NCI-H2029 treated with DMSO at 0.1 percent for 48 hours (cell line): ENCODE results near the gene TBCA.
"Not testable (repeated sequence)": the region's sequence is repeated elsewhere in the genome, so short reads cannot be mapped to it uniquely, and the experiment has no call there.

Experiments used
- DNase-seq: peaks from one replicate; lab custom pipeline; 2025; lab: John Stamatoyannopoulos, UW

TBCA gene

DNA sequence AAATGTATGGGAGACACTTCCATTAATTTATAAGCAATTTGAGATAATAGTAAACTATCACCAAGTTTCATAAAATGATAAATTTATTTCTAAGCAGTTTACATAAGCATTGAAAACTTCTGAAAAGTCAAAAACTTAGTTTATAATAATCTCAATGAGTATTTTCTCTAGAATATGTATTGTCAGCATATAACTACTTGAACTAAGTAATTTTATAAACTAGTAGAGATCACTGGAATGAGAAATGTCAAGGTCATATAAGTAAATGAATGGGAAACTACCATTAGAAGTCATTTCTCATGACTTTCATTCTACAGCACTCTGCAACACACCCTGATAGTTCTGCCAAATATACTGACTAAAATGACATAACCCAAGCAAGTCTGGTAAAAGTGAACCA is 3.4 kb downstream of the TBCA start:
- no peak for DNase-seq

DNA sequence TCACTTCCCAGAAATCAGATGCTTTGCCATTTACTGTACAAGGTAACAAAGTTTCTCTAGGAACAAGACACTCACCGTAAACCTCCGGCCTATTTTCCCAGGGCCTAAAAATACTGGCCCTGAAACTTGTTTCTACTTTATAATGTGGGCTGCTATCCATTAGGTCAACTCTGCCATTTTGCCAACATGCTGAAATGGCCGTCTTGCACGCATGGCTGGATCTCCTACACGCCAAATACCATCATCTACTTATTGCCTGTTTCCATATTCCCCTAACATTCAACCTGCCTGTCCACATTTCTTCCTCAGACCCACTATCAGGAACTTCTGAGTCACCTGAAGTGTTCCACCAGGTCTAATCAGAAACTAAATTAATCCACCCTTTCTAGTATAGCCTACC is 4.7 kb downstream of the TBCA start:
- DNase-seq: no peak

DNA sequence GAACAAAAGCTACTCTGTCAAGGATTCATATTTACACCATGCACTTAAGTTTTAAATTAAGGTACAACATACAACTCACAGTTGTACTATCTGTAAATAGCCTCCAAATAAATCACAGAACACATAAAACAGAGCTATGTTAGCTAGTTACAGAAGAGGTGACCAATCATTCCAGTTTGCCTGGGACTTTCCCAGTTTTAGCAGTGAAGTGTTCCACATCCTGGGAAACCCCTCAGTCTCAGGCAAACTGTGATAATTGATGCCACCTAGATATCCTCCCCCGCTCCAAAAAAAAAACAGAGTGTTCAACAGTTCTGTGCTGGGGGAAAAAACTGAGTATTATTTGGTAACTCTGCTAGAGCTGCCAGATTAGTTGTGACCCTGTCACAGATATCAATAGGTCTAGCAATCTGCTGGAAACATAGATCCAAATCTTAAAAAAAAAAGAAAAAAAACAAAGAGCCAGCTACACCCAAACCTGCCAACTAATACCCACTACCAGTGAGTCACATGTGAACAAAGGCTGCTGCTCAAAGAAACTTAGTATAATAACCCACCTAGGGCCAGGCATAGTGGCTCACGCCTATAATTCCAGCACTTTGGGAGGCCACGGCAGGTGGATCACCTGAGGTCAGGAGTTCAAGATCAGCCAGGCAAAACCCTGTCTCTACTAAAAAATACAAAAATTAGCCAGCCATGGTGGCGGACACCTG is 5.7 kb downstream of the TBCA start:
- no peak for DNase-seq

DNA sequence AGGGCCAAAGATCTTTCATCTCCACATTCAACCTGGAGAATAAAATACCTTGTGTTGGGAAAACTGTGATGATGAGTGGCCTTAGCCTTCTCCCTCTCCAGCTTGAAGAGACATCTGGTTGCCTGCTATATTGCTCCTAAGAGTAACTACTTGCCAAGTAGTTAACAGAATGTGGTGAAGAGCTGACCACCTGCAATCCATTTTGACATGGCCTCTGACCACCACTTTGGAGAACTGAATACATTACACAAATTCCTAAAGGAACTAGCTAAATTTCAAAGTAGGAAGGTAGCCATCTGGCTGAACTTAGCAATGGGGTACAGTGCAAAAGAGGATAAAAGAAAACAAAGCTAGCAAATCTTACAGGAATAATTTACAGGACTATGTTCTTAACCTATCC is 7.2 kb downstream of the TBCA start:
- DNase-seq: no peak

DNA sequence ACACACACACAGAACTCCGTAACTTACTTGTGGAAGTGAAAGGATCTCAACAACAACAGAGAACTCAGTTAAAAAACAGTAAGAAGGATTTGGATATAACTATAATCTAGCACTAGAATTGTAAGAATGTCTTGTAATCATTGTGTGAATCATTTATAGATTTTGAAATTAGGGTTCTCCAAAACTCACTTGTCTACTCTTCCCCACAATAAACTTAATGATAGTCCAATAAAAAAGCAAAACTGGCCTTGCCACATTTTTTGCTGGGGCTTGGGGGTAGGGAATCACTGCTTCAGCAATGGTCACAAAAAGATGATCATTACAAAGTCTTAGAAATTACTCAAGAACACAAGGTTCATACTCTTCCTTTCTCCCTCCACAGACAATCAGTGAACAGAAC is 8.8 kb downstream of the TBCA start:
- no peak for DNase-seq

DNA sequence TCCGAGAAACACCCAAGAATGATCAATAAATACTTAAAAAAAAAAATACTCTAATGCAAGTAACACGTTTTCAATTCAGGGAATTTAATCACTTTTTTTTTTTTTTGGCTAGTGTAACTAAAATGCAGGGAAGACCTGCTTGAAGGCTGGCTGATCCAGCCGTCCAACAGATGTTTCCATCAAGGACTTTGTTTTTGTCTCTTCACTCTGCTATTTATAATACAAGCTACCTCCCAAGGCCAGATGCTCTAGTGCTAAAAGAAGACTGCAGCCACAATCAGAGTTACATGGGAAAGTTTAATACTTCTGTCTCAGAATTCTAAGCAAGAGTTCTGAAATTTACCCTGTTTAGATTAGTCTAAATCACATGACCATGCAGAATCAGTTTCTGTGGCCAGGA is 14.5 kb downstream of the TBCA start:
- DNase-seq: no peak

DNA sequence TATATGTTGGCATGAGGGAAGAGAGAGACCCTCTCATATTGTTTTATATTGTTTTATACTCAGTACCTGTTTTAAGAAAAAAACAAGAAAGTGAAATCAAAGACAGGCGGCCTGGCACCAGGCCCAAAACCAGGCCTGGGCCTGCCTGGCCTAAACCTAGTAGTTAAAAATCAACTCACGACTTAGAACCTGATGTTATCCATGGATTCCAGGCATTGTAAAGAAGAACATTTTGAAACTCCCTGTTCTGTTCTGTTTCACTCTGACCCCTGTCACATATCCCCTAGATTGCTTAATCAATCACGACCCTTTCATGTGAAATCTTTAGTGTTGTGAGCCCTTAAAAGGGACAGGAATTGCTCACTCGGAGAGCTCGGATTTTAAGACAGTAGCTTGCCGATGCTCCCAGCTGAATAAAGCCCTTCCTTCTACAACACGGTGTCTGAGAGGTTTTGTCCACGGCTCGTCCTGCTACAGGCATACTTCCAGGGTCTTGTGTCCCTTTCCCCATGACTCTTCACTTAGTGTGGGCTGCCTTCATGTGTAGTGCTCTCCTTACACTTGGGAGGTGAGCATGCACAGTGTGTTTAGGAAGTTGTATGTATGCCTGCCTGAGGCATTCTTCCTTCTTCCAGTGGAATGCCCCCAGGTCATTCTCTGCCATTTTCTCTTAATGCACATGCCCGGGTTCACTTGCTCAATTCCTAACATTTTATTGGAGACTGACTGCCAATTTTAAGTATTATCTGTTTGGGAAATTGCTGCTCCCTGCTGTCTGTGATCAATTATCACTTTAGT is 17.8 kb downstream of the TBCA start:
- no peak for DNase-seq

DNA sequence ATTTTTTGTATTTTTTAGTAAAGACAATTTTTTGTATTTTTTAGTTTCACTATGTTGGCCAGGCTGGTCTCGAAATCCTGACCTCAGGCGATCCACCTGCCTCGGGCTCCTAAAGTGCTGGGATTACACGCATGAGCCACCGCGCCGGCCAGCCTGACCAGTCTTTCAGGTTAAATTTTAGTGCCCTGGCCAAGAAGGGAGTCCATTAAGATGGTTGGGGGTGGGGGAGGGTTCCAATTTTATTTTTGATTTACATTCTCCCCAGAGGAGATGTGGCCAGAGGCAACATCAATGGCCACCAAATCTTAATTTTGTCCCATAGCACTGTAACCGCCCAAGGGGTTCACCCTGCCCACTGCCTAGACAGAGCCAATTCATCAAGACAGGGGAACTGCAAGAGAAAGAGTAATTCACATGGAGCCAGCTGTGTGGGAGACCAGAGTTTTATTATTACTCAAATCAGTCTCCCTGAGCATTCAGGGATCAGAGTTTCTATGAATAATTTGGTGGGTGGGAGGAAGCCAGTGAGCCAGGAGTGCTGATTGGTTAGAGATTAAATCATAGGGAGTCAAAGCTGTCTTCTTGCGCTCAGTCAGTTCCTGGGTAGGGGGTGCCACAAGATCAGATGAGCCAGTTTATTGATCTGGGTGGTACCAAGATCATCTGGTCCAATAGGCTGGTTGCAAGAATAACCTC is 24.7 kb downstream of the TBCA start:
- DNase-seq: no peak

DNA sequence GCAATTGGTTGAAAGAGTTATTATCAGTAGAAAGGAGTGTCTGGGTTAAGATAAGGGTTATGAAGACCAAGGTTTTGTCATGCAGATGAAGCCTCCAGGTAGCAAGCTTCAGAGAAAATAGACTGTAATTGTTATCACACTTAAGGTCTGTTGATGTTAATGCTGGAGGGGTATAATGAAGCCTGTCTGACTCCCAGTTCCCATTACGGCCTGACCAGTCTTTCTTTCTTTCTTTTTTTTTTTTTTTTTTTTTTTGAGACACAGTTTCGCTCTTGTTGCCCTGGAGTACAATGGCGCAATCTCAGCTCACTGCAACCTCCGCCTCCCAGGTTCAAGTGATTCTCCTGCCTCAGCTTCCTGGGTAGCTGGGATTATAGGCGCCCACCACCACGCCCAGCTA is 25.2 kb downstream of the TBCA start:
- not testable (repeated sequence) for DNase-seq

DNA sequence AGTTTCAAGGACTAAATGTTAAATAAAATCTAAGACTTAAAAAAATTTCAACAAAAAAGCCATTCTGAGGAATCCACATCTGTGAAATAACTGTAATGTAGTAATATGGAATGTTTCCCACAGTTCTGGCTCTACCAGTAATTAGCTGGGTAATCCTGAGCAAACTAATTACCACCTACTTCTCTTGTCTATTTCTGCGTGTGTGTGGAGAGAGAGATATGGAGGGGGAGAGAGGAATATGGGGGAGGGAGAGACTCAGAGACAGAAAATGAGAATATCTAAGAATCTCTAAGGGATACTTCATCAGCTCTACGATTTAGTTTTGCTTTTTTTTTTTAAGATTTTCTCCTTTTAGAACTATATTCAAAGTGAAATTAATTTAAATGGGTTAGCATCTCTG is 28.0 kb downstream of the TBCA start:
- no peak for DNase-seq

DNA sequence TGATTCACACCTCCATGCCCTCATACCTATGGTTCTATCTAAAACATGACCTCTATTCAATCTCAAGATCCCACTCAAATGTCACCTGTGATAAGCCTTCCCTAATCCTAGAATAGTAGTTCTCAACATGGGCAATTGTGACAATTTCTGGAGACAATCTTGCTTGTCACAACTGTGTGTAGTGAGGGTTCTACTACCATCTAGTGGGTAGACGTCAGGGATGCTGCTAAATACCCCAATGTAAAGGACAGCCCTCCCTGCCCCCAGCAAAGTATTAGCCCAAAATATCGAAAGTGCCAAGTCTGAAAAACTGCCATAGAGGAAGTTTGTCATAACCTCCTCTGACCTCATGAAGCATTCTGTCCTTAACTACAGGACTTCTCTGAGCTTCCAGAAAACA is 32.0 kb downstream of the TBCA start:
- no peak for DNase-seq

DNA sequence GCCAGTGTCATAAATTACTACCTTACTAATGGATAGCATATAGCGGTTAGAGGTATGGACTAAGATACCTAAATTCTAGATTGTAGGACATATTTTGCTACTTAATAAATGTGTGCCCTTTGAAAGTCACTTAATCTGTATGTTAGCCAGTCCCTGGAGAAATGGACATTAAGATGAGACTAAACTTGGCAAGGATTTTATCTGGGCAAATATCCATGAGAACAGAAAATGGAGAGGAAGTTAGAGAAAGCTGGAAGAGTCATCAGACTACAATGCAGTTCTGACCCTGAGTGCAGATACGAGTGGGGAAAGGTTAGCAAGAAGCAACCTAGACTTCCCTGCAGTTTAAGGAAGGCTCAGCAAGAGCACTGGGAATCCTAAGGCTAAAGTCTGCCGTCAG is 33.0 kb downstream of the TBCA start:
- no peak for DNase-seq

DNA sequence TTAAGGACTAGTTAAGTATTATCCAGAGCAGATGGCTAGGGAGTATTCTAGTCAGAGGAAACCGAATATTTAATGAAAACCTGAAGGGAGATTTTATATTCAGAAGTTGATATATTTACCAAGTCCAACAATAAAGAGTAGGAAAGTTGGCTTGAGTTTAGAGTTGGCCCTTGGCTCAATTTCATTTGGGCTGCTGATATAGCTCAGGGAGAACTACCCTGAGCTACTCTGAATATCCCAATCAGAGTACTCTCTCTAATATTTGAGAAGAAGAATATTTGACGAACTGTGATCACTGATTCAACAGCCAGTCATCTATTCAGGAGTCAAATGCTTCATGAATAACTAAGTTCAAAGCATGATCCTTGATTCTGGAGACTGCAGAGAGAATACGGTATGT is 34.5 kb downstream of the TBCA start:
- no peak for DNase-seq

DNA sequence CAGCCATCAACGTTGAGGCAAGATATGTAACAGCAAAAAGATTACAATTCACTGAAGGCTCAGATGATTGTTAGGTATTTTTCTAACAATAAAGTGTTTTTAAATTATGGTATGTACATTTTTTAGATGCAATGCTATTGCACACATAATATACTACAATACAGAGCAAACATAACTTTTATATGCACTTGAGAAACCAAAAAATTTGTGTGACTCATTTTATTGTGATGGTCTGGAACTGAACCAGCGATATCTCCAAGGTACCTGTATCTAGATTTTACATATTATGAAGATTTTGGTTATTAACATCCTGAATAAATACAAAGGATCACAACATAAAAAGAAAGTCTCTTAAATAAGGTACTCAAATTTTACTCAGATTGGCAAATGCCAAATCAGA is 41.3 kb downstream of the TBCA start:
- DNase-seq: no peak

DNA sequence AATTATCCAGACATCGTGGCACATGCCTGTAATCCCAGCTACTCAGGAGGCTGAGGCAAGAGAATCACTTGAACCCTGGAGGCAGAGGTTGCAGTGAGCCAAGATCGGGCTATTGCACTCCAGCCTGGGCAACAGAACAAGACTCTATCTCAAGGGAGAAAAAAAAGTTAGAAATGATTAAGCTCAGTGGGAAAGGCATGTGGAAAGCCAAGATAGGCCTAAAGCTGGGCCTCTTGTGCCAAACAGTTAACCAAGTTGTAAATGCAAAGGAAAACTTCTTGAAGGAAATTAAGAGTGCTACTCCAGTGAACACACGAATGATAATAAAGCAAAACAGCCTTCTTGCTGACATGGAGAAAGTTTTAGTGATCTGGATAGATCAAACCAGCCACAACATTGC is 43.0 kb downstream of the TBCA start:
- DNase-seq: no peak

DNA sequence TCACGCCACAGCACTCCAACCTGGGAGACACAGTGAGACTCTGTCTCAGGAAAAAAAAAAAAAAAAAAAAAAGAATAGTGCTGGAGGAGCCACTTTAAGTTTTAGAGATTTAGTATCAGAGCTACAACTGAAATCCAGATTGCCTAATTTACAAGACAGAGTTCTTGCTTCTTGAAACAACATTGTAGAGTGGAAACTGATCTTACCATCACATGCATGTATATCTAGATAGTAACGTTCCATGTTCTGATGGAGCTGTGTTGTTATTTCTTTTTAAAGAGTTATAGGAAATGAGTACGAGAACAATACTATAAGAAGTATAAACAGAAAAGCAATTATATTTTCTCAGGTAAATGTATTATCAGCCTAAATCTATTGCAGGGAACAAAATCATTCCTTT is 48.9 kb downstream of the TBCA start:
- DNase-seq: no peak

DNA sequence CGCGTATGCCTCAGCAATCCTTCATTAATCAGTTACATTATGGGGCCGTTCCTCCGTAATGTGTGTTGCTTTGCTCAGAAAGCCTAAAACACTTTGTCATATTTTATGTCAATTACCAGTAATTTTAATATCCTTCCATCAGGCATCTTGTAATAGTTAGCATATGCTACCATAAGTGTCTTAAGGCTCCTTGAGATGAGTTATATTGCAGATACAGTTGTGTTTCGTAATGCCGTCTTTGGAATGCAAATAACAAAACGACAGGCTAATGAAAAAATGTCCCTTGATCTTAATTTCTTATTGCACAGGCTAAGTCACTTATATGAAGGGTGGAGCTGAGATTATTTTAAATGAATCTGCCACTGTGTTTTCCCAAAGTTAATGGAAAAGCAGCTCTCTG is 50.5 kb downstream of the TBCA start:
- no peak for DNase-seq

DNA sequence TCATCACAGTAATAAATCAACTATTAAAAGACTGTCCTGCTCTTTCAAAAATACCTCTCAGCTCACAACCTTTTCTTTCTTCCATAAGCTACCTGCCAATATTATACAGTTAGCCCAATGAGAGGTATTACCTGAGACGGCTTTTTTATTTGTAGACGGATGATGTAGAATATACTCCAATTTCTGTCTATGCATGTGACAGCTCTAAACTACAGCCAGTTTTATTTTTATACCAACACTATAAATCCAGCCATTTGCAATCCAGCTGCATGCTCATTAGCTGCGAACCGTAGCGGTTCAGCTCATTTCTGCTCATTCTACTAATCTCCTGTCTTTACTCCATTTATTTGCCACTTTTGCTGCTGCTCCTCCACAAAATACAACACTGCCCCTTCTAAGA is 51.2 kb downstream of the TBCA start:
- DNase-seq: no peak

DNA sequence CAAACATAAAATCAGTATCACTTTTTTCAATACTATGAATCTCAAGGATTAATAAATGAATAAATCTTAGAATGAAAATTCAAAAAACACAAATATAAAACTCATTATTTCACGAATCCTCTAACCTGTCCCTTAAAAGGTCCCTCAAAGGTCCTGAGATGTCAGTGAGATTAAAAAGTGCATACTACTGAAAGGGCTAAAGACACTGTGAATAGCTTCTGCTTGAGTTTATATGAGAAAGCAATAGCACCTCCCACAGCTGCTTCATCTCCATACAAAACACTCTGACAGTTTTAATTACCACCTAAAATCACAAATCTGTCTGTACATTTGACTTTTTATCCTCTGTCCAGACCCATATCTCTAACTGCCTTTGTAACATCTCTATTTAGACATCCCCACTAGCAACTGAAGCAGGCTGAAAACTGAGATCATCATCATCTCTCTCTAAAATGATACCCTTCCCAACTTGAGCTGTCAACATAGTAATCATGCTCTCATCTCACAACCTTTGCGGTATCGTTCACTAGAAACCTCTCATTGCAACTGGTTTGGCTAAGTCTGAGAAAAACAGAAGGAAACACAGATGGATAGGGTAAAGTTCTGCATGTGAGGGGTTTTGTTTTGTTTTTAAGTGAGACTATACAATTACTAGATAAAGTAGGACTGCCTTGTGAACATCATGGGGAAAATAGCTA is 56.3 kb downstream of the TBCA start:
- DNase-seq: no peak

DNA sequence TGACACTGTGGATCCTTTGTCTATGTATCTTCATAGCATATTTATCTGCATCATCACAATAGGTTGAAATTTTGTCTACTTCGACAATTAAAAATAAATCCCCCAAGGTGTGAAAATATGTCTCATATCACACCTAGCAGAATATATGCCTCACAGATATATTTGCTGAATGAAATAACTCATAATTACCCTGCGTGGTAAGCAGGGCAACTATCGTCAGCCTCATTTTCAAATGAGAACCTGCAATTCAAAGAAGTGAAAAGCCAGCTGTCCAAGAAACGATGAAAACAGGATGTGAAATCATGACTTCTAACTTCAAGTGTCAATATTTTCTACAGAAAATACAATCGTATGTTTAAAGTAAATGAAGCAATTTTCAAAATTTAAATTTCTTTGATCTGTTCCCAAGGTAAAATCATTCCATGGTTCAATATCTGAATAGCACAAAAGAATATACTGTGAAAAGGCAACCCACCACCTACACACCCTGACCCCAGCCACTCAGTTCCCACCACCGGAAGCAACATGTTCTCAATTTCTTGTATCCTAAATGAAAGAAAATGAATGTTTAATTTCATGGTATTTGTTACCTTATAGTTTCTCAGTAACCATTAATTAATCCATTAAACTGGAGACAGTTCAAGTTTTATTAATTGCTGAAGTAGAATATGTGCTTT is 57.1 kb downstream of the TBCA start:
- no peak for DNase-seq

DNA sequence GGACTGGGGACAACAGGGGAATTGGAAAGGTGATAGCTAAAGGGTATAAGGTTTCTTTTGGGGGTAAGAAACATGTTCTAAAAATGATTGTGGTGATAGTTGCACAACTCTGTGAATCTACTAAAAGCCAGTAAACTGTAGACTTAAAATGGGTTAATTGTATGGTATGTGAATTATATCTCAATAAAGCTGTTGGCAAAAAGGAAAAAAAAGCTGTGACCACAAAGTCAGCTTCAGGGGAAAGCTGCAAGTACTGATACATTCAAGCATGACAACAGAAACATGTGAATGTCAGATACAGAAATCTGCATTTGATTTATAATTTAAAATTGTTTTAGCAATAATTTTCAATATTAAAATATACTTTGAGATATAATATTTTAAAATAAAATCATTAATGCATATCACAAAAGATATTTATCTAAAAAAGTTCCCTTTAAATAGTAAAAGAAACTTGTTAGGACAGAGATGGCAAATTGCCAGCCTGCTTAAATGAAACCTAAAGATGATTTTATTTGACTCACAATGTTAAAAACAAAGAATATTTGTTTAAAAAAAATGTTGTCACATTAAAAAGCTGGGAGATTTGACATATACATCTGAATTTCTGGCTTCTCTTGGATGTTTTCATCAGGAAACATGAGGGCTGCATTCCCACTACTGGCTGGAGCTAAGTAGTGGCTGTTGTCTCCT is 66.0 kb downstream of the TBCA start:
- DNase-seq: no peak
